Forelimb muscle (tissue), 1 donor: ENCODE measurements around the gene HOXA9. TPM values are rescaled to one million over a fixed set of nuclear protein-coding genes. Genes with fewer than 3 reads are reported as not detected.
A peak's percentile ranks its signal among the peaks of the same experiment; 100 is the strongest.

Source experiments
- DNase-seq: peaks from one replicate; pipeline ENCODE4 v3.0.0-alpha.2; 2013; ENCODE audit warnings: low read depth
- polyA plus RNA-seq: library from polyadenylated mRNA; unstranded; fragments of 120-200 nt; gene quantifications from one replicate; pipeline ENCODE4 v1.2.1, GENCODE V29; 2013; ENCODE audit not compliant: insufficient read length

Gene HOXA9
- polyA plus RNA-seq, 1 donor: 25.7 TPM

DNA sequence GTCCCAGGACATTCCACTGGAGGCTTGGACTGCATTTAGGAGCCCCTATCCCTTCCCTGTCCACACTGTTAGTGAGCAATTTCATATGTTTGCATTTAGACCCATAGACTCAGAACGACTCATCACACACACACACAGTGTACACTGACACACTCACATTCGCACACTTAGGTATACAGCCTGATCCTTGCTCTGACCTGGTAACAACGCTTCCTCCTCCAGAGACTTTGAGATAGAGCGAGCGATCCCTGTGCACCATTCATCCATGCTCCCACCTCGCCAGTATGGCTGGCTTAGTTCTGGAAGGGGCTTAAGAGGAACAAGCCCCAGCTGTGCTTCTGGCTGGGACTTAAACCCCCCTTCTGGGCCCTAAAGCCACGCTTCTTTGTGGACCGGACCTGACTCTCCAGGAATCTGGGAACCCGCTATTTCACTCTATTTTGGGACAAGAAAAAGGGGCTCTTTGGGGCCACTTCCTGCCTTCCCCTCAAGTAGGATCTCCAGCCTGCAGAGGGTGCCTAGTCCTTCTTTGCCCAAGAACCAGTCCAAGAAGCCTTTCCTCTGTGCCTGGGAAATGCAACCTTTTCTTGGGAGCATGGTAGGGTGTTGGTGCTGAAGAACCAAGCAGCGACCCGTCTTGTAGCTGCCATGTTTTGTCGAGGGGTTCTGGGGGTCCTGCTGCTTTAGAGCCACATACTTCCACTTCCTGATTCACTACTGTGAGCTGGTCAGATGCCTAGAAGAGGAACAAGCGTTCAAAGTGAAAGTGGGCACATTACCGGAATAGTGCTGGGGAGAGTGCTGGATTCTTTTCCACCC, 35.6 kb upstream of the HOXA9 start:
- DNase-seq: no peak

DNA sequence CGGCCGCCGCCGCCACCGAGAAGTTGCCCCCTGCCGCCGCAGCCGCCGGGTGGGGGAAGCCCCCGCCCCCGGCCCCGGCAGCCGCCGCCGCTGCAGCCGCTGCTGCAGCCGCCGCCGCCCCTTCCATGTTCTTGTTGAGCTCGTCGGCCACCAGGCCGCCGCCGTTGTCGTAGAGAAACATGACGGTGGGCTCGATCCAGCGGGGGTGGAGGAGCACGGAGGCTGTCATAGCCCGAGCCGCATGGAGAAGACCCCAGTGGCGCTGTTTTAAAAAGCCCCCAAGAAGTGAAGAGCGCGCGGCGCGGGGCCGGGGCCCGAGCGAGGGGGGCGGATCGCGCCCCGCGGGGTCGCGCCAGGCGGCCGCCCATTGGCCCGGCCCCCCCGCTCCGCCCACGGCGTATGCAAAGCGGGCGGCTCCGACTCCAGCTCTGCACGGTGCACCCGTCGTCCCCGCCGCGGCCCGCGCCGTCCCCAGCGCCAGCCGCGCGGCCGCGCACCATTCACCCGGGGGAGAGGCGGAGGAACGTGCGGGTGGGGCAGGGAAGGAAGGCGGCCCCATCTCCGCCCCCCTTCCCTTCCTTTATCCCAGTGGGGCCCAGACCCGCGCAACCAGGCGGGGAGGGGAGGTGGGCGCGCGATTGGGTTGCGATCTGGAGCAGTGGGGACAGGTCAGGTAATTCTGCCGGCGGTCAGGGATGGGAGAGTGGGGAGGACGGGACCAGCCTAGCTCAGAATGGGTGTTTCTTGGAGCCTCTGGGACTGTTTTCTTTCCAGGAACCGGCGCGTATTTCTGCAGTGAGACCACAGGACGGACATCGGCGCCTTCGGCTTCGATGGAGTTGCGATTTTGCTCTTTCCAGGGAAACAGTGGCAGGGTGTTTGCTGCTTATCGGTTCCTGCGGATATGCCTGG, 34.8 kb upstream of the HOXA9 start, which contains the start of gene HOXA13:
TSS of gene HOXA13 (minus strand) at position 243 of the 912 bp plus-strand sequence. CDS start at position 229, 14 bp downstream.
- no peak for DNase-seq

DNA sequence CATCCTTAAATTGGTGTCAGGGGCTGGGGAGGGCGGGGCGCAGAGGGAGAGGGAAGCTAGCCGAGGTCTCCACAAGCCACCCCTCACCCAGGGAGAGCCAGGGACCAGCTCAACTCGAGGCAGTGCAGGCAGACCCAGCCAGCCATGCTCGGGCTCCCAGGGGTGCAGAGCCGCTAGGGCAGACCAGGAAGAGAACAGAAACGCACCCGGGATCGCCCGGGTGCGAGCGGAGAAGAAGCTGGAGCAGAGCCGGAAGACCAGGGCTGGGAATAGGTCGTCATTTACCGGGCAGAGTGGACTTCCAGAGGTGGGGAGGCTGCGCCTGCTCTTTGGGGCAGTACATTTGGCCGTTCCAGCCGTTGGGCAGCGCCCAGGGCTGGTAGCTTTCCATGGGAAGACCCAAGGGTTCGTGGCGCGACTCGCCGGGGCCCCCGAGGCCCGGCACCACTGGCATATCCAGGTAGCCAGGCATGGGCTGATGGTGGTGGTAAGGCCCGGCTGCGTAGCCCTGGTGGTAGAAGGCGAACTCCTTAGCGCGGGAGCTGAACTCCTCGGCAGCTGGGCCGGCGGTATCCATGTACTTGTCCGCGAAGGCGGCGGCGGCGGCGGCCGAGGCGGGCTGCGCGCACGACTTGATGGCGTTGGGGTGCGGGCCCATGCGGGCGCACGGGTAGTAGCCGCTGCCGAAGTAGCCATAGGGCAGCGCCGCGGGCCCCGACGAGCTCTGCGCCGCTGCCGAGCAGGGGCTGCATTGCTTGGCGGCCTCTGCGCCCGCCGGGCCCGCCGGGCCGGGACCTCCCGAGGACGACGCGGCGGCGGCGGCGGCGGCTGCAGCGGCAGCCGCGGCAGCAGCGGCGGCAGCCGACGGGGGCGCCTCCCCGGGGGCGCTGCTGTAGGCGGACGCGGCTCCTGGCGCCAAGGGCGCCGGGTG, 33.8 kb upstream of the HOXA9 start:
- no peak for DNase-seq

DNA sequence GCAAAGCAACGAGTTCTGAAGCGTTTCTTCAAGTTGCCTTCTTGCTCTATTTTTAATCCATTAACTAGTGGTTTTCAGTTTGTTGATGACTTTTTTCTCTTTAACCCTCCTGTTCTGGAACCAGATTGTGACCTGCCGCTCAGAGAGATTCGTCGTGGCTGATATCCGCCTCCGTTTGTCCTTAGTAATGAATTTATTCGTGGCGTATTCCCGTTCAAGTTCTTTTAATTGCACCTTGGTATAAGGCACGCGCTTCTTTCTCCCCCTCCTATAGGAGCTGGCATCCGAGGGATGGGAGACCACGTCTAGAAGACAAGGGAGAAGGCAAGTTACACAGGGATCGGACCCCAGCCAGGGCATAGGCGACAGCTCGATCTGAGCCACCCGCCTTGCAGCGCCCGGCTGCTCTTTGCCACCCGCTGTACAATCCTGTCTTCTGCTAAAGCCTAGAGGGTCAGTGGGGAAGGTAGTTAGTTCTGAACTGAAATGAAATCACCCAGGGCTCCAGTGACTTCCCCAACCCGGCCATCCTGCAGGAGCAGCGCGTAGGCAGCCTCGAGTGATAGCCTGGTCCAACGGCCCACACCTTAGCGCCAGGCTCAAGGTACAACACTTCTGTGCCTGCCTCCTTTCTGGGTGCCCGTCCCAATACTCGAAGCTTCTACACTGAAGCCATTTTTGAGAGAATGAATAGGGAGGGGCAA, 33.0 kb upstream of the HOXA9 start:
- no peak for DNase-seq

DNA sequence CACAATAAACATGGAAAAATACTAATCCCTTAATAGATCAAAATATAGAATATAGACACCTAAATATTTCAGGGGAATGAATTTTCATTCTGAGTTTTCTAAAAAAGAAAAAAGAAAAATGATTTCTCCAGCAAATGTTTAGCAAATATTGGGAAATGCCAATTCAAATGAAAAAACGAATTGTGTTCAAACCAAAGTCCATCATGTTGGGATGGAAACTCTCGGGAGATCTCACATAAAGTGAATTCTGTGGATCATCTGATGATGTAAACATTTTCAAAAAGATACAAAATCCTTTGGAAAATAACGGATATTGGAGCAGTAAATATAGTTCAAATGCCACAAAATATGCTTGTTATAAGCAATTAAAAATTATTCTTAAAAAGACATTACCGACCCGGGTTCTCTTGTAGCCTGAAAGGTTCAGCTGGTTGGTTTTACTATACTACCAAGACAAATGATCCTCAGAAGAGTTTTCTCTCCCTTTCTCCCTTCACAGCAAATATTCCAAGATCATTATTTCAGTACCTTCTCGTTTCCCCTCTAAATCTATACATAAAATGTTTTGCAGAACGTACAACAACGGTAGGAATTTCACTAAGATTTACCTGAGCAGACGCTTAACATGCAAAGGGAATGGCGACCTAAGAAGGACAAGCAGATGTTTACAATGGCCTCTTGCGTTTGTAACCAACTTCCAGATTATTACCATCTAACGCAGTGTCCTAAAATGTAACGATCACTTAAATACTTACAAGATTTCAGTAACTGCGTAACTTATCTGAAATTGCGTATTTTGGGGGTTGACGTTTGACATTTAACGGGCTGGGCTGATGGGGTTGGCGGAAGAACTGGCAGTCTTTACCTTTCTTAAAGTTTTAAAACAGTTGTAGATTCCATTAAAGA, 32.1 kb upstream of the HOXA9 start:
- no peak for DNase-seq

DNA sequence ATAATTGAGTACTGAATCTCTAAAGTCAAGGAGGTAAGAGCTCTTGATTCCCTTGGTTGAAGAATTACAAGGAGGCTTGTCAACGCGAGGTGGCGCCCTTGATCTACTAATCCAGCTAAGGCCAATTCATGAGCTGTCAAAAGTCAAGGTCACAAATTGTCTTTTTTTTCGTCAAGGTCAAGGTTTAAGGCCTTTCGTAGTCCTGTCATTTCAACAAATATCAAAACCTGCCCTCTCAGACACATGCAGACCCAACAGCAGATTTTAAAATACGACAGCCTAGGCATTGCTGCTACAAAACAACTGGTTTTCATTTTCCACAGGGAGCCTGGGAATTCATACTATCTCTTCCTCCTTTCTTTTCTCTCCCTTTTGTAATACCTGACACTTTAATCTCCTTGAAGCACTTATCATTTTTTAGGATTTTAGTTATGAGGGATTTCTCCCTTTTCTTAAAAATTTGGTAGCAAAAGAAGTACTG, 31.0 kb upstream of the HOXA9 start:
- peak; percentile 65 for DNase-seq

DNA sequence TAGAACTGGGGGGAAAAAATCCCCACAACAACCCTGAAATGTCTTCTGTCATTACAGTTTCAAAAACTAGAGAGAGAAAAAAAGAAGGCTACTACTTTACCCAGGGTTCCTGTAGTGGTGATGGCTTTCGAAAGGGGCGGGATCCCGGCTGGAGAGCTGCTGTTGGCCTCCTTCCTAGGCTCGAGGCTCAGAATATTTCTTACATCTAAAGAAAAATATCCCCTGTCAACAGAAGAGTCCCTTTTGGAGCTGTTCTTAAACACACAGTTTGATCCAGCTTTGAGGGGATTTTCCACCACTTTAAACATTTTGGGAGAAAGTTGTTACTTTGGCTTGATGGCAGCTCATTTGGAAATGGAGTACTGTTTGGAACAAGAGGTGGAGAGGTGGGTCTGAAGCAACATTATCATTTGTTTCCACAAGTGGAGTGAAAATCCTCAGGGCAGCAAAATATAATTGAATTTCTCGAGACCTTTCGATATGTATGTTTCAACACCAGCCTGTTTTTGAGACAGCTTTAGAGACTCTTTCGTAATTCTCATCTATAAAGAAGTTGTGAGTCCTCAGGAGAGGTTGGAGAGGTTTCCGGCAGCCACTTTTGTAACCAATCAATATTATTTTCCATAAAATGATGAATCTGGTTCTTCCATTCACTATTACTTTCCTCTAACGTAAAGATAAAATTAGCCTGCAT, 29.5 kb upstream of the HOXA9 start:
- no peak for DNase-seq

DNA sequence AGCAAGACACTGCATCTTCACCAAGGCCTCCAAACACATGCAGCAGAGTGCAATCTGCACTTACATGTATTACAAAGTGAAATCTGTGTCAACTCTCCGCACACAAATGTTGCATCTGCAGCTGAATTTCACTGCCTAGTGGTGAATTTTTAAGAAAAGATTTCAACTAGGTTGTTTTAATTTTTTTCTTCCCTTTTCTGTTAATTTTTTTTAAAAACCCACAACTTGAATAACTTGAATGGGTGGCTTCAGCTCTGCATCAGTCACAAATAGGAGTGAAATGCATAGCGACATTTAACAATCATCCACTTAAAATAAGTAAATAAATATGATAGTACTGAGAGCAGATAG, 28.6 kb upstream of the HOXA9 start:
- no peak for DNase-seq

DNA sequence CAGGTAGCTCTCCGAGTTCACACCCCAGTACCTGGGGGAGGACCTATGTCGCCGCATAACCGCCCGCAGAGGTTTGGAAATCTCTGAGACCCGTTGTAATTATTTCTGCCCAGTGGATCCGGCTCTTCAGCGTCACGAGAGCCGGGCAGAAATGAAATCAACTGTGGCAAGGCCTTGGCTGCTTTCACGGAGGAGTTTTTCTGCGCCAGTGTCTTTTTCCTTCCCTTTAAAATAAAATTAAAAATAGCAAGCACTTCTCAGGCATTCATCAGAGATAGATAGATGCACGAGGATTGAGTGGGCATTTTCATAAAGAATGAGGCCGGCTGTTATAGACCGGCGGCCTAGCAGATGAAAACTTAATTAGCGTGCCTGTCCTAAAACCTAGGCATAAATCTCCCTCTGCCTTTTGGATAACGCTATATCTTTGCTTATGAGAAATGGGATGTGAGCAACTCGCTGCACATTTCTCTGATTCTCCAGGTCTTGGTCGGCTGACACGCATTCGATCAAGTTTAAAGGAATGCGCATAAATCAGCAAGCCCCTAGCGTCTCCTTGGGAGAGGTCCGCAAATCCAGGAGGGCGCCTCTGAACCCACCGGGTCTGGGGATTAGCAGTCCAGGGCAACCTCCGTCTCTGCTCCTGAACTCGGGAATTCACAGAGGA, 28.1 kb upstream of the HOXA9 start:
- DNase-seq: no peak

DNA sequence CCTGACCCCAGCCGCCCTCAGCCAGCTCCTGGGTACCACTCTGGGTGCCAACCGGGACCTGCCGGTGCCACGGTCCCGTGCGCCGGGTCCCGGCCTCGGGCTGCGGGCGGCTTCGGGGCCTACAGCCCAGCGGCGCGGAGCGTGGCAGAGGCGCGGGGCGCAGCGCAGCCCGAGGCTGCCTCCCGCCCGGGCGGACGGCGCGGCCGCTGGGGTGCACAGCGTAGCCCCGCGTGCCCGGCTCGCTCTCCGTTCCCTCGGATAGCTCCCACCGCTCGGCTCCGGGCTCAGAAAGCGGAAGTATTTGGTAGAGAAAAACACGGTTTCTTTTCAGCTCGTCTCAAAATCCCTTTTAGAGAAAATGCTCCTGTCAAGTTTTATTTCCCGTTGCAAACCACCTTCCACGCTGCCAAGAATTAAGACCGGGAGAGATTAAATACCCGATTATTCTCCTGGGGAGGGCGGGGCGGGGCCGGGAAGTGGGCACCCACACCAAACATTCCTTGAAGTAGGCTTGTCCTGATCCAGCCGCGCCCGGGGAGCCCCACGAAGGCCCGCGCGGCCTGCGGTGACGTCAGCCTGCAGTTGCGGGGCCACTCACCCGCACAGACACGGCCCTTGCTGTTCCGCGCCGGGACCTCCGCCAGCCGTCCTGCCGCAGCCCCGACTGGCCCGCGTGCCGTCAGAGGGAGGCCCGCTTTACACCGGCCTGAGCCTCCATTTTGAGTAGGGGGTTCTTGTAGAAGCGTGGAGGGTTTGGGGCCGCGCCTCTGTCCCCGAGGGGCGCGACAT, 27.4 kb upstream of the HOXA9 start:
- no peak for DNase-seq

DNA sequence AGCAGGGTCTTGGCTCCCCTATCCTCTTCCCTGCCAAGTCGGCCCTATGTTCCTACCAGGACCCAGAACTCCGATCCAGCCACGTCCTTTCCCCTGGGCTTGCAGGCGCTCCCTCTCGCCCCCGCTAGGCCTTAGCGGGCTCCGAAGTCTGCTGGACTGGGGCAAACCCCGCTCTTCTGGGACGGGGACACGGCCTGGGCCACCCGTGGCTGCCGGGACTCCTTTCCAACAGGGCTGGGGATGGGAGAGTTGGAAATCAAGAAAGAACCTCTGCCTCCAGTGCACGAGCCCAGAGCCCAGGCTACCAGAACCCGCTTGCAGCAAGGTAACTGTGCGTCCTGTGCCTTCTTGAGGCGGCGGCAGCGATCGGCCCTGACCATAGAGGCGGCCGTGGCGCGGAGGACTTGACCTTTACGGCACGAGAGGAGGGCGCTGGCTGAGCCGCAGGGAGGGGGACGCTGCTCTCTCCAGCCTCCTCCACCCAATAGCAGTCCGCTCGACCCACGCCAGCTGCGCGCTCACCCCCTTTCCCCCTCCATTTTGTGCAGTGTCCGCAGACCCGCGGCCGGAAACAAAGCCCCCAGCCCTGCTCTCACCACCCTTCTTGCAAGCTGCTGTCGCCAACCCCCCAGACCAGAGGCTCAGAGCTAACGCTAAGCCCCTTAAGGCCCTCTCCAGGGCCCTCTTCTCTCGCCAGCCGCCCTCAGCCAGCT, 26.7 kb upstream of the HOXA9 start:
- no peak for DNase-seq

DNA sequence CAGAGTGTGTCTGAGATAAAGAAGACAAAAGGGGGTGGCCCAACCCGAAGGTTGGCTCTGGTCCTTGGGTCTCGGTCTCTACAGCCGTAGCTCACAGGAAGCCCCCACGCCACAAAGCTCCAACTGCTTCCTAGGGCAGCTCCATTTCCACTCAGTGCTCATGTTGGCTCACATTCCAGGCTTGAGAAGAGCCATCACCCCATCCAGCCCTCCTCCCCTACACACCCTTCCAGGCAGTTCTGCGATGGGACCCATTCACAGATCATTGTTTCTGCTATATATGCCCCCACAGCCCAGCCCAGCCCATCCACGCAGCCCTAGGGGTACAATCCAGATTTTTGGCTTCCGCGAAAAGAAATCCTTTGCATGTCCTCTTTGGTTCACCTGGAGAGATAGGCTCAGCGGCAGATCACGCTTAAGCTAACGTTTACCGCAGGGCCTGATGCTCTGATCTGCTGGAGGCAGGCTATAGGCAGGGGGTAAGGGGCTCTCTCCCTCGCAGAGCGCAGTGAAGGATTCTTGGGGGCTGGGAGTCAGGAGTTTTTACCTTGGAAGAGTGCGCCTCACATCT, 25.9 kb upstream of the HOXA9 start:
- DNase-seq: no peak

DNA sequence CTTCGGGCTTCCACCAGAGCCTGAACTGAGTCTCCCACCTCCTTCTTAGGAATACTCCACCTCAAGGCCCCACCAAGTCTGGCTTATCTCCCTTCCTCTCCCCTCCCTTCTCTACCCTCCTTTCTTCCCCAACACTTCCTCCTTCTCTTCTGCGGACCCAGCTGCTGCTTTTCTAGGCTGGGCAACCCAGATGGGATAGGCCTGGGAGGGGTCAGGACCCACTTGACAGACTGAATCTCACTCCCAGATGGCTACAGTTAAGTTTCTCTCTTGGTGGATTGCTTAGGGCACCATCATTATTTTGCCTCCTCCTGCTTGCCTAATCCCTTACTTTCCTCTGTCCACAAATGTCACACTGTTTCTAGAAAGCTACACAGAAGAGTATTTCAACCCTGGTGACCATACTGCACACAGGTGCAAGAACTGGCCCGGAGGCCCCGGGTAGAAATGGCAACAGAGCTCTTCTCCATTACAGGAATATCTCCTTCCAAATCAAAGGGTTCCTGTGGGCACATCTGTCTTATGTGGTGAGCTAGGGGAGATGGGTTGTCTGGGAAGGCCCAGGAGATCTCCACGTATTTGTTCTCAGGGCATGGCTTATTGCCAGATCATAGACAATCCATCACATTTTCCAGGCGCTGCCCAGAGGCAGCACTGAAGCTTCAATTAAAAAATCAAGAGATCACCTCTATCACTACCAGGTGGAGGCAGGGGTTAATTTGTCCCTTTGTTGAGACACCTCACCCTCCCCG, 24.8 kb upstream of the HOXA9 start:
- DNase-seq: no peak

DNA sequence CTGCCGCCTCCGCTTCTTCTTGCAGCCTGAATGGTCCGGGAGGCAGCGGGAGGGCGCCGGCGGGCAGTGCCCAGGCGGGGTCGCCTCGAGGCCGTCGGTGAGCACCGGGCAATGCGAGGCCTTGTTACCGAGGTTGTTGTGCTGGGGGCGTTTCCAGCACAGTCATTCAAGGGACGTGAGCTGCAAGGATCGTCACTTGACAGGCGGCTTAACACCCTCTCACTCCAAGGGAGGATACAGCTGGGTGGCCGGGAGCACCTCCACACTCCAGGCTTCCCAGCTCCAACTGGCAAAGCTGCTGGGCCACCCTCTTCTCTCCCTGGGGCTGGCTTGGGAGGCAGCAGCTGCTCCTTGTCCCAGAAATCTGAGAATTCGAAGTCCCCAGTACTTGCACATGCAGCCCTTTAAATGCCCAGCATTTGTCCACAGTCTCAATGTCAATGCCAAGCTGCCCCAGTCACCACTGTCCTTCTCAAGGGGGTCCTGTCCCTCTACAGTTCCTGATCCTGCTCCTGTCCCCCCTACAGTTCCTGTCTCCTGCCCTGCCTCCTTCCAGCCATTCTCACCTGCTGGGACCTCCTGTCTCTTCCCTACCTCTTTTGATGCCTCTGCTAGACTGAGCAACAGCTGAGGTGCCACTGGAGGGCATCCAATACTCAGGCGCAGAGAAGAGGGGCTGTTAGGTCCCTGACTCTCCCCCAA, 24.1 kb upstream of the HOXA9 start:
- DNase-seq: no peak
